Measurements from ENCODE around the gene SLC16A3.

DNA sequence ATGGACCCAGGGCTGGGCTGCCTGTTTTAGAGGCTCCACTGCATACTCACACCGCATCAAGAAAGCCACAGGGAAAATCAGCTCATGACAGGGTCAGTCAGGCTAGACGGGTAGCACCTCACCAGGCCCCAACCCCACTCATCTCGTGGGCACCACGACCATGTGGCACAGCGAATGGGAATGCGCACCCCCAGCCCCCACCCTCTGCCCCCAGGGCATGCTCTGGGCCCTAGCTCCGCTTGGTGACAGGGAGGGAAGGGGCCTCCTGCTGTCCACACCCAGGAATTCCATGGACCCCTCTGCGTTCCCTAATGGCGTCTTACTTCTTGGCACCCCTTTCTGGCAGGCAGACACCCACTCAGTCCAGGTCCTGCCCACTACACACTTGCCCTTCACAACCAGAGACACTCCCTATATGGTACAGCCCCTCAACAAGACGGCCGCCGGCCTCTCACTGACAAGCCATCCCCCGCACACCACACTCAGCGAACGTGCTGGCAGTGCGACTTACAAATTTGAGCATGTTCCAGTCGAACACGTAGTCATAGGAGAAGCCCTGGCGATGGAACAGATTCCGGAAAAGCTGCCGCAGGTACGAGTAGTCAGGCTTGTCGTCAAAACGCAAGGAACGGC, 22.1 kb downstream of the SLC16A3 start:
- TF ChIP-seq, protein P1, sequence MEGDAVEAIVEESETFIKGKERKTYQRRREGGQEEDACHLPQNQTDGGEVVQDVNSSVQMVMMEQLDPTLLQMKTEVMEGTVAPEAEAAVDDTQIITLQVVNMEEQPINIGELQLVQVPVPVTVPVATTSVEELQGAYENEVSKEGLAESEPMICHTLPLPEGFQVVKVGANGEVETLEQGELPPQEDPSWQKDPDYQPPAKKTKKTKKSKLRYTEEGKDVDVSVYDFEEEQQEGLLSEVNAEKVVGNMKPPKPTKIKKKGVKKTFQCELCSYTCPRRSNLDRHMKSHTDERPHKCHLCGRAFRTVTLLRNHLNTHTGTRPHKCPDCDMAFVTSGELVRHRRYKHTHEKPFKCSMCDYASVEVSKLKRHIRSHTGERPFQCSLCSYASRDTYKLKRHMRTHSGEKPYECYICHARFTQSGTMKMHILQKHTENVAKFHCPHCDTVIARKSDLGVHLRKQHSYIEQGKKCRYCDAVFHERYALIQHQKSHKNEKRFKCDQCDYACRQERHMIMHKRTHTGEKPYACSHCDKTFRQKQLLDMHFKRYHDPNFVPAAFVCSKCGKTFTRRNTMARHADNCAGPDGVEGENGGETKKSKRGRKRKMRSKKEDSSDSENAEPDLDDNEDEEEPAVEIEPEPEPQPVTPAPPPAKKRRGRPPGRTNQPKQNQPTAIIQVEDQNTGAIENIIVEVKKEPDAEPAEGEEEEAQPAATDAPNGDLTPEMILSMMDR (IDR thresholded peaks at IDR 0.05), result no peak
- TF ChIP-seq POLR2A (IDR thresholded peaks at IDR 0.05), result no peak
